ENCODE data around the gene GRIFIN.
"Not testable (repeated sequence)": the region's sequence is repeated elsewhere in the genome, so short reads cannot be mapped to it uniquely, and the experiment has no call there.

GRIFIN gene

GRCh38 chr7:2468227-2468626, 8.0 kb downstream of the GRIFIN start:
- in situ Hi-C loops (cut with HindIII; ENCODE audit: low sequenced_read_pairs): no loop called here

GRCh38 chr7:2466675-2467074, 9.5 kb downstream of the GRIFIN start:
- in situ Hi-C loops (cut with HindIII; ENCODE audit: low sequenced_read_pairs): no loop called here

GRCh38 chr7:2465928-2466327, 10.3 kb downstream of the GRIFIN start:
- in situ Hi-C loops (cut with HindIII; ENCODE audit: low sequenced_read_pairs): no loop called here

GRCh38 chr7:2462731-2463130, 13.5 kb downstream of the GRIFIN start:
- in situ Hi-C loops (cut with HindIII; ENCODE audit: low sequenced_read_pairs): no loop called here

- in situ Hi-C loops (cut with HindIII; ENCODE audit: low sequenced_read_pairs): no loop called here
These were observed 14.8 kb downstream of the GRIFIN start for GRCh38 chr7:2461268-2462026.

GRCh38 chr7:2460641-2461040, 15.6 kb downstream of the GRIFIN start:
- in situ Hi-C loops (cut with HindIII; ENCODE audit: low sequenced_read_pairs): no loop called here

GRCh38 chr7:2460188-2460587, 16.0 kb downstream of the GRIFIN start:
- in situ Hi-C loops (cut with HindIII; ENCODE audit: low sequenced_read_pairs): no loop called here

GRCh38 chr7:2459674-2460073, 16.5 kb downstream of the GRIFIN start:
- in situ Hi-C loops (cut with HindIII; ENCODE audit: low sequenced_read_pairs): no loop called here

GRCh38 chr7:2453849-2454248, 22.3 kb downstream of the GRIFIN start:
- in situ Hi-C loops (cut with HindIII; ENCODE audit: low sequenced_read_pairs): not testable (repeated sequence)

GRCh38 chr7:2452643-2453270, 23.4 kb downstream of the GRIFIN start:
- in situ Hi-C loops (cut with HindIII; ENCODE audit: low sequenced_read_pairs): no loop called here

GRCh38 chr7:2452074-2452507, 24.1 kb downstream of the GRIFIN start:
- in situ Hi-C loops (cut with HindIII; ENCODE audit: low sequenced_read_pairs): no loop called here

- in situ Hi-C loops (cut with HindIII; ENCODE audit: low sequenced_read_pairs): no loop called here
These were observed 24.8 kb downstream of the GRIFIN start for GRCh38 chr7:2451171-2452073.

- in situ Hi-C loops (cut with HindIII; ENCODE audit: low sequenced_read_pairs): no loop called here
These were observed 25.7 kb downstream of the GRIFIN start for GRCh38 chr7:2450198-2451107.

- in situ Hi-C loops (cut with HindIII; ENCODE audit: low sequenced_read_pairs): no loop called here
These were observed 29.5 kb downstream of the GRIFIN start for GRCh38 chr7:2446676-2447075.

GRCh38 chr7:2445898-2446555, 30.2 kb downstream of the GRIFIN start:
- in situ Hi-C loops (cut with HindIII; ENCODE audit: low sequenced_read_pairs): no loop called here

GRCh38 chr7:2445047-2445446, 31.2 kb downstream of the GRIFIN start:
- in situ Hi-C loops (cut with HindIII; ENCODE audit: low sequenced_read_pairs): no loop called here

- in situ Hi-C loops (cut with HindIII; ENCODE audit: low sequenced_read_pairs): no loop called here
These were observed 31.7 kb downstream of the GRIFIN start for GRCh38 chr7:2444476-2444875.

GRCh38 chr7:2443491-2443890, 32.7 kb downstream of the GRIFIN start:
- in situ Hi-C loops (cut with HindIII; ENCODE audit: low sequenced_read_pairs): no loop called here

GRCh38 chr7:2441430-2442058, 34.7 kb downstream of the GRIFIN start:
- in situ Hi-C loops (cut with HindIII; ENCODE audit: low sequenced_read_pairs): no loop called here

All from DLD1 (cell line).